ENCODE results near the gene RHNO1. TPM values are rescaled to one million over a fixed set of nuclear protein-coding genes. Genes with fewer than 3 reads are reported as not detected.

Gene RHNO1
- total RNA-seq, 1 donor from 2014 or later = 3.6 TPM

DNA sequence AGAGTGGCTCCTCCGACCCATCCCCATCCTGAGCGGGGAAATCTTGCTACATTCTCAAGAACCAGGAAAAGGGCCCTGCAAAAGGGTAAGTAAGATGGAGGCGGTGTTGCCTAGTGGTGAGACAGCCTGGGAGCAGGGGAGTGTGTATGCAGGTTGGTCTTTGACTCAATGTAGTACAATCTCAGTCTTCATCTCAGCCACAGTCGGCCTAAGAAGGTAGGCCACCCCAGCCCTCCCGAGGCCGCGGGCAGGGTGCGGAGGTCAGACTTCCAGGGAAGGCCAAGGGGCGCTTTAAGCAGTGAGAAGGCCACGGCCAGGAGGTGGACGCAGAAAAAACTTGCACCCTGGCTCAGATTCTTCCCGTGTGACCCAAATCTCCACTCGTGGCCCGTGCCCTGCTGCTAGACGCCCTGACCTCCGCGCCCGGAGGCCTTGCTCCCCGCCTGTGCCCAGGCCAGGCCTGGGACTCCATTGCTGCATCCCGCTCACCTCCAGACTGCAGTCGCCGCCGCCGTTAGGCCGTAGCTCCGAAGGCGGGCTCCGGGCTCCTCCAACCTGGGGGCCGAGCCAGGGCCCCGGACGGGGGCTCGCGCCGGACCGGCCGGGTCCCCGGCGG, 484 bp upstream of the RHNO1 start:
- TF ChIP-seq, protein P1, sequence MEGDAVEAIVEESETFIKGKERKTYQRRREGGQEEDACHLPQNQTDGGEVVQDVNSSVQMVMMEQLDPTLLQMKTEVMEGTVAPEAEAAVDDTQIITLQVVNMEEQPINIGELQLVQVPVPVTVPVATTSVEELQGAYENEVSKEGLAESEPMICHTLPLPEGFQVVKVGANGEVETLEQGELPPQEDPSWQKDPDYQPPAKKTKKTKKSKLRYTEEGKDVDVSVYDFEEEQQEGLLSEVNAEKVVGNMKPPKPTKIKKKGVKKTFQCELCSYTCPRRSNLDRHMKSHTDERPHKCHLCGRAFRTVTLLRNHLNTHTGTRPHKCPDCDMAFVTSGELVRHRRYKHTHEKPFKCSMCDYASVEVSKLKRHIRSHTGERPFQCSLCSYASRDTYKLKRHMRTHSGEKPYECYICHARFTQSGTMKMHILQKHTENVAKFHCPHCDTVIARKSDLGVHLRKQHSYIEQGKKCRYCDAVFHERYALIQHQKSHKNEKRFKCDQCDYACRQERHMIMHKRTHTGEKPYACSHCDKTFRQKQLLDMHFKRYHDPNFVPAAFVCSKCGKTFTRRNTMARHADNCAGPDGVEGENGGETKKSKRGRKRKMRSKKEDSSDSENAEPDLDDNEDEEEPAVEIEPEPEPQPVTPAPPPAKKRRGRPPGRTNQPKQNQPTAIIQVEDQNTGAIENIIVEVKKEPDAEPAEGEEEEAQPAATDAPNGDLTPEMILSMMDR (IDR thresholded peaks at IDR 0.05; ENCODE audit: borderline replicate concordance) = no peak
- intact Hi-C loops (cut with micrococcal nuclease) = no loop called here
- no peak for DNase-seq
- no peaks in the 10 kb centered on the region for H3K36me3 ChIP-seq
- peak overlapping the region; percentile 77 for H3K27ac ChIP-seq (replicated peaks)
- peaks cover 23% of the 10 kb centered on the region for H3K4me1 ChIP-seq
- peak overlapping the region; percentile 86 for H3K4me3 ChIP-seq
- H3K9me3 ChIP-seq (replicated peaks) = no peaks in the 10 kb centered on the region
- H3K27me3 ChIP-seq (ENCODE audit: low read depth) = no peaks in the 10 kb centered on the region

GRCh38 chr12:2877953-2878732, 1.1 kb downstream of the RHNO1 start:
- H3K27me3 ChIP-seq (ENCODE audit: low read depth) = no peaks in the 10 kb centered on the region
- DNase-seq = no peak
- intact Hi-C loops (cut with micrococcal nuclease) = no loop called here
- H3K36me3 ChIP-seq = no peaks in the 10 kb centered on the region
- H3K4me1 ChIP-seq = peaks cover 23% of the 10 kb centered on the region
- no peaks in the 10 kb centered on the region for H3K9me3 ChIP-seq (replicated peaks)
- TF ChIP-seq, protein P1 (IDR thresholded peaks at IDR 0.05; ENCODE audit: borderline replicate concordance) = no peak
- peak overlapping the region; percentile 77 for H3K27ac ChIP-seq (replicated peaks)
- H3K4me3 ChIP-seq = peak overlapping the region; percentile 86

- intact Hi-C loops (cut with micrococcal nuclease) = no loop called here
- no peak overlapping the region for H3K4me3 ChIP-seq
- no peak overlapping the region for H3K27ac ChIP-seq (replicated peaks)
- no peak for DNase-seq
- TF ChIP-seq, protein P1 (IDR thresholded peaks at IDR 0.05; ENCODE audit: borderline replicate concordance) = no peak
- H3K27me3 ChIP-seq (ENCODE audit: low read depth) = no peaks in the 10 kb centered on the region
- no peaks in the 10 kb centered on the region for H3K9me3 ChIP-seq (replicated peaks)
- no peaks in the 10 kb centered on the region for H3K36me3 ChIP-seq
- peaks cover 23% of the 10 kb centered on the region for H3K4me1 ChIP-seq
These were observed 2.8 kb downstream of the RHNO1 start for GRCh38 chr12:2879853-2880252.

GRCh38 chr12:2884810-2885209, 7.8 kb downstream of the RHNO1 start:
- intact Hi-C loops (cut with micrococcal nuclease) = no loop called here
- DNase-seq = no peak
- no peak overlapping the region for H3K4me3 ChIP-seq
- no peaks in the 10 kb centered on the region for H3K4me1 ChIP-seq
- H3K36me3 ChIP-seq = no peaks in the 10 kb centered on the region
- H3K27me3 ChIP-seq (ENCODE audit: low read depth) = no peaks in the 10 kb centered on the region
- TF ChIP-seq, protein P1 (IDR thresholded peaks at IDR 0.05; ENCODE audit: borderline replicate concordance) = no peak
- H3K27ac ChIP-seq (replicated peaks) = no peak overlapping the region
- H3K9me3 ChIP-seq (replicated peaks) = no peaks in the 10 kb centered on the region

DNA sequence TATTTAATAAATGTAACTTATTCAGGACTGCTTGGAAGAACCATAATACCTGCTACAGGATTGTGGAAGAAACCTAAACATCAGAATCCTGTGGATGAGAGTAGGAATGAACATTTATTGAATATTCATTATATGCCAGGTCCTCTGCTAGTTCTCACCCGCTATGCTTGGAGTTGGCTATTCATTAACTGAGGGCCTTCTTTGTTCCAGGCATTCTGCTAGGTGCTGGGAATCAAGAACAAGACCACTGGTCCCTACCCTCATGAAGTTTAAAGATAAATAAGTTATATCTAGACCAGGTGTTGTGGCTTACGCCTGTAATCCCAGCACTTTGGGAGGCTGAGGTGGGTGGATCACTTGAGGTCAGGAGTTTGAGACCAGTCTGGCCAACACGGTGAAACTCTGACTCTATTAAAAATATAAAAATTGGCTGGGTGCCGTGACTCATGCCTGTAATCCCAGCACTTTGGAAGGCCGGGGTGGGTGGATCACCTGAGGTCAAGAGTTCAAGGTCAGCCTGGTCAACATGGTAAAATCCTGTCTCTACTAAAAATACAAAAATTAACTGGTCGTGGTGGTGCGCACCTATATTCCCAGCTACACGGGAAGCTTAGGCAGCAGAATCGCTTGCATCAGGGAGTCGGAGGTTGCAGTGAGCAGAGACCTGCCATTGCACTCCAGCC, 9.9 kb downstream of the RHNO1 start:
- DNase-seq = no peak
- Histone ChIP-seq H3K36me3 (no peaks in the 10 kb centered on the region), H3K9me3 (replicated peaks) (no peaks in the 10 kb centered on the region), H3K27me3 (ENCODE audit: low read depth) (no peaks in the 10 kb centered on the region), H3K27ac (replicated peaks) (no peak overlapping the region), H3K4me3 (no peak overlapping the region), H3K4me1 (peaks cover 16% of the 10 kb centered on the region)
- intact Hi-C loops (cut with micrococcal nuclease) = no loop called here
- TF ChIP-seq, protein P1 (IDR thresholded peaks at IDR 0.05; ENCODE audit: borderline replicate concordance) = no peak

Measured in left ventricle myocardium inferior (tissue), 1 donor.